CD4-positive, alpha-beta T cell treated with Interleukin-12 subunit alpha and Interleukin-12 subunit beta, for 1 hour (primary cell): Measurements from ENCODE around the gene COL27A1.
"Not testable (repeated sequence)": the region's sequence is repeated elsewhere in the genome, so short reads cannot be mapped to it uniquely, and the experiment has no call there.

Experiments used
- DNase-seq: peaks from one replicate; pipeline ENCODE4 v3.0.0-alpha.2; 2020

Gene COL27A1

DNA sequence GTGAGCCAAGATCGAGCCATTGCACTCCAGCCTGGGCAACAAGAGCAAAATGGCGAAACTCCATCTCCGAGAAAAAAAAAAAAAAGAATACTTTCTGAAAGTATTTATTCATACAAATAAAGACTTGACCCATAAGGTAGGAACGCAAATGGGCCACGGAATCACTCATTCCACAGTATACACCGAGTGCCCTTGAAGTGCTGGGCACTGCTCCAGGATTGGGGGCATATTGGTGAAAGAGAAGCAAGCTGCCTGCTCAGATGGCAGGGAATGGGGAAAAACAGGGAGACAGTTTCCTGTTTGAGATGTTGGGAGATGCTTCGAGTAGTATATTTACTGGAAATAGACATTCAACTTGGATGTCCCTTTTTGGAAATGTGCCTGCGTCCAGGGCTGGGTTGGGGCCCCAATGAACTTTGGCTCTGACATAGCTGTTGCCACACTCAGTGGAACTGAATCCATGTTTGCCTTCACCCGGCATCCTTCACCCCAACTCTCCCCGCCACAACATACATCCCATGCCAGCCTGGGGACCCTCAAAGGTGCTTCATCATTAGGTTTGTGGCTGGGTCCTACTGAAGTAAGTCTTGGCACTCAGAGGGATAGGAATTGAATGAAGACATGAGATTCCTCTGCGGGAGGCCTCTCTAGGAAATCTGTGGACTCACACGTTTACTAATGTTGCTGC lies 173.7 kb downstream of the COL27A1 start:
- not testable (repeated sequence) for DNase-seq

DNA sequence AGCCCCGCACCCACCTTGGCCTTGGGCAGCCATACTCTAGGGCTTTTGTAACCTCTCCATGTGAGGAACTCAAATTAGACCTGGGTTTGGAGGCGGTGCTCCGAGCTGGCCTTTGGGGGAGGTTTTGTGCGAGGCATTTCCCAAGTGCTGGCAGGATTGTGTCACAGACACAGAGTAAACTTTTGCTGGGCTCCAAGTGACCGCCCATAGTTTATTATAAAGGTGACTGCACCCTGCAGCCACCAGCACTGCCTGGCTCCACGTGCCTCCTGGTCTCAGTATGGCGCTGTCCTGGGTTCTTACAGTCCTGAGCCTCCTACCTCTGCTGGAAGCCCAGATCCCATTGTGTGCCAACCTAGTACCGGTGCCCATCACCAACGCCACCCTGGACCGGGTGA lies 174.3 kb downstream of the COL27A1 start, which contains the start of gene ORM2:
ORM2 (plus strand) TSS at position 245 of the 398 bp plus-strand sequence; CDS start at position 281, 36 bp downstream.
- not testable (repeated sequence) for DNase-seq

DNA sequence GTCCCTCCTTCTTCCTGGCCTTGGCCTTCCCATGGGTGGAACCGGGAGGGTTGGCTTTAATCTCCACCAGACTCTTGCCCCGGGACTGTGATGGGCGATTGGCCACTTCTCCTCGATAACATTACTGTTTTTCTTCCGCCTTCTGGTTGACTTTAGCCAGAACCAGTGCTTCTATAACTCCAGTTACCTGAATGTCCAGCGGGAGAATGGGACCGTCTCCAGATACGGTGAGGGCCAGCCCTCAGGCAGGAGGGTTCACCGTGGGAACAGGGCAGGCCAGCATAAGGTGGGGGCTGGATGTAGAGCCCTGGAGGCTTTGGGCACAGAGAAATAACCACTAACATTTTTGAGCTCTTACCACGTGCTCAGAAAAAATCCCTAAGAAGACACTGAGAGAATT lies 175.3 kb downstream of the COL27A1 start:
- no peak for DNase-seq

DNA sequence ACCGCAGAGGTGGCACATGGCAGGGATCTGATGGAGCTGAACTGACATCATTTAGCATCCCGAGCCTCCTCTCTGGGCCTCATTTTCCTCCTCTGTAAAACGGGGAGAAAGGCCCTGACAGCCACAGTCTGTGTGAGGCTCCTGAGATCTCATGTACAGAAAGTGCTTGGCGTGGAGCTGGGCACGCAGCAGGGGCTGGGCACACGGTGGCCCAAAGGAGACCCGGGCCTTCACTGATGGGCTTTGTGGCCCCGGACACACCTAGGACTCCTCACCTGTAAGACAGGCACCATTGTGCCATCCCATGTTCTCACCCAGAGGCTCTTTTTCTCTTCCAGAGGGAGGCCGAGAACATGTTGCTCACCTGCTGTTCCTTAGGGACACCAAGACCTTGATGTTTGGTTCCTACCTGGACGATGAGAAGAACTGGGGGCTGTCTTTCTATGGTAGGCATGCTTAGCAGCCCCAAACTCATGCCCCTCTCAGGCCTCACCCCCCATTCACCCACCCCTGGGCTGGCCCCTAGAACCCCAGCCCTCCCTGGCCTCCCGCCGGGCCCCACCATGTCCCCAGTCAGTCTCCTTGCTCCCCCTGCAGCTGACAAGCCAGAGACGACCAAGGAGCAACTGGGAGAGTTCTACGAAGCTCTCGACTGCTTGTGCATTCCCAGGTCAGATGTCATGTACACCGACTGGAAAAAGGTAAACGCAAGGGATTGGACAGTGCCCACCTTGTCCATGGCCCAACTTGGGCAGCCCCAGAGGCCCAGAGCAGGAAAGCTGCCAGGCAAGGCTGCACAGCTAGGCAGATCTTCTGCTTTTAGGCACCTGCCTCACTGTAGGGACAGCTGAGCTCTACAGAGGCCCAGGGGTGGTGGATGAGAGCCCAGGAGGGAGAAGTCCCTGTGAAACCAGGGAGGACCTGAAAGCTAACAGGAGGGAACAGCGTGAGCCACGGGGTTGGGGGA lies 176.2 kb downstream of the COL27A1 start:
- DNase-seq, result not testable (repeated sequence)

DNA sequence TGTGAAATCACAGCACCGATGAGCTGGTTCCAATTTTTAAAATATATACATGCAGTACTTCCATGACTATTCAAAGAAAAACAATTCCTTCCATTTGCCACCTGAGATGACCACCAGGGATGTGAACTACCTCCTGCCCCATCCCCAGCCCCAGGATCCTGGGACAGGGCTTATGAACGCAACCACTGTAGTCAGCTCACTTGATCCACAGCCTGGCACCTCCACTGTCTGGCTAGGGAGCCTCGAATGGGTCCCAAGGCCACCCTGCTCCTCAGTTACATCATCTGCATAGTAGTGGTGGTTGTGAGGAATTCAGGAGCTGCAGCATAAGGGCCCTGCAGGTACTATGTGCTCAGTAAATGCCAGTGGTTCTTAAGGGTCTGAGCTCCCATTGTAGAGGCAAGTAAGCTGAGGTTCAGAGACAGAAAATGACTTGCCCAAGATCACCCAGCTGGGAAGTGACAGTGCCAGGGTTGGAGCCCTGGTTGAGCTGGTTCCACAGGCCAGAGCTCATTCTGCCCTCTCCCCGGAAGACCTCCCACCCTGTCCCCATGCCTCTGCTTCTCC lies 177.2 kb downstream of the COL27A1 start:
- not testable (repeated sequence) for DNase-seq

DNA sequence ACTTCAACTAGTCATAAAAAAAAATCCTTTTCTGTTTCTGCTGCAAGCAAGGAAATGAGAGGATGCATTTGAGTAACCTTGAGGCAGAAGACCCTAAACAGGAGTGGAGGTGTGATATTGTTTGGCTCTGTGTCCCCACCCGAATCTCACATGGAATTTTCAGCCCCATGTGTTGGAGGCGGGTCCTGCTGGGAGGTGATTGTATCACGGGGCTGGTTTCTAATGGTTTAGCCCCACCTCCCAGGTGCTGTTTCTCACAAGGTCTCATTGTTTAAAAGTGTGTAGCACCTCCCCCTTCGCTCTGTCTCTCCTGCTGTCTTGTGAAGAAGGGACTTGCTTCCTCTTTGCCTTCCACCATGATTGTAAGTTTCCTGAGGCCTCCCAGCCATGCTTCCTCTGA lies 178.4 kb downstream of the COL27A1 start:
- DNase-seq, result not testable (repeated sequence)

DNA sequence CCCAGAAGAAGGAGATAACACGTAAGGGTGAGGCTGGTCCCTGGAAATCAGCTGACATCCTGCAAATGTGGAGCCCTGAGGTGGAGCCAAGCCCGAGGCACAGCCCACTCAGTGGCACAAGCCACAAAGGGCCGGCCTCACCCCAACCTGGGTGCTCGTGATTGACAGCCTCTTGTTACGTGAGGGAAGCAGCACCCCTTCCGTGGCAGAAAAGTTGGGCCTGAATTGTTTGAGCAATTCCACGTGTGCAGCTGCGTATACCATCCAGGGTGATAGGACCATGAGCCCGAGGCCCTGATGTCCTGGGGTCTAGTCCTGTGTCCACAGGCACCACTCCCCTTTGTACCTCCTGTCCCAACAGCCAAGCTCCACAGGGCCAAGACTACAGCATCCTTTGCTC lies 179.2 kb downstream of the COL27A1 start:
- no peak for DNase-seq

DNA sequence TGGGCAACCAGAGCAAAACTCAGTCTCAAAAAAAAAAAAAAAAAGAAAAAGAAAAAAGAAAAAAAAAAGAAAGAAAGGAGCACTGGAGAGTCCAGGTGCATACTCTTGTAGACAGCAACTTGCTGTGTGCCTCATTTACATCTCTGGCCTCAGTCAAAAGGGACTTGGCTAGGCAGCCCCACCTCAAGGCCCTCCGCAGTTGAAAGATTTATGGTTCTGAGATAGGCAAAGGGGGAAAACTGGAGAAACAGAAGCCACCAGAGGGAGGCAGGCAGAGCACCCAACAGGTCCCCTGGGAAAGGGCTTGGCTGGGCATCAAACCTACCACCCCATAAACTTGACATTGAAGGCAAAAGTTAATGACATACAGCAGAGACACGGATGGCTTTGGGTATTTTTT lies 180.4 kb downstream of the COL27A1 start:
- no peak for DNase-seq

DNA sequence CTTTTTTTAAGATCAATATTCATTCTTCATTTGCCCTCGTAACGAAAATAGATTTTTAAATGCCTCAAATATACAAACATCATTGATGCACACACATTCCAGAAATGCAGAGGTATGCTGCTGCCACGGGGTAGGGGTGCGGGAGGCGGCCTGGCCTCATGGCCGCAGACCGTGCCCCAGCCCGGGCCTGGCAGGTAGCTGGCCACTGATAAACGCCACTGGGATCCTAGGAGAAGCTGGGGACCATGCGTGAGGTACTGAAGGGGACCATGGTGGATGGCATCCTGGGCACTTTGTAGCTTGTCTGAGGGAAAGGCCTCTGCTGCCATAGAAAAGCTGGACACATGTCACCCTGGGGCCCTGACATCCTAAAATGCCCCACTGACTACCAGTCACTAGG lies 180.8 kb downstream of the COL27A1 start:
- DNase-seq, result no peak

DNA sequence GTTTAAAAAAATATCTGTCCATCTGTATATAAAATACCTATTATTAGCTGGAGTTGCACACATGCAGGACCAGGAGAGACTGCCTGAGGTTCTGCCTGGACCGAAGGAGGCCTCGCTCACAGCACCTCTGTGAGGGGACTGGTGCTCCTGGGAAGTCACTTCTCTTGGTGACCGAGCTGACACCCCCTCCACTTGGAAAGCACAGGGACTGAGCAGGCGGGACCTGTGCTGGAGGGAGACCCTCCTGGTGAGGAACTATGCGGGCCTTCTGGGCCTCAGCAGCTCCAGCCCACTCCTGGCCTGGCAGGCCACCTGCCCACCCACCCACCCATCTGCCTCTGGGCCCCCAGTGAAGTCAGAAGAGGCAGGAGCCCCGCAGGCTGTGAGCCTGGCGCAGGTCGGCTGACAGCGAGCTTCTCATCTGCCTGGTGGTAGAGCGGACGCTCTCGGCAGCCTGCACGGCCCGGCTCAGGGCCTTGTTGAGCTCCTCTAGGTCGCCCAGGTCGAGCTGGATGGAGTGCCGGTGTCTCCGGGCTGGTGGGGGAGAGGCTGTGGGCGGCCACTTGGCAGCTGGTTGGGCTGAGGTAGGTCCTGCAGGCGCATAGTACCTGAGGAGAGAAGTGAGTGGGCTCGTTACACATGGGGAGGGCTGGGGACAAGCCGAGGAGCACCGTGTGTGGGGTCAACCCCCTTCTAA lies 181.5 kb downstream of the COL27A1 start:
- no peak for DNase-seq

DNA sequence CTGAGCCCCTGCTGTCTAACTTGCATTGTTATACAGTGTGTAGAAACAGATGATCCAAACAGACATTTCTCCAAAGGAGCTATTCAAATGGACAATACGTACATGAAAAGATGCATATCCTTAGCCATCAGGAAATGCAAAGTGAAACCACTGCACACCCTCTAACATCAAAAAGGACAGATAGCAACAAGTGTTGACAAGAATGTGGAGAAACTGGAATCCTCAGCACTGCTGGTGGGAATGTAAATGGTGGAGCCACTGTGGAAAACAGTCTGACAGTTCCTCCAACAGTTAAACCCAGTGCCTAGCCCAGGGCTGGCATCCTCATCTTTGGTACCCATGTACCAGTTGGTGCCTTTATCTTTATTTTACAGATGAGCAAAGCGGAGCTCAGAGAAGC lies 182.8 kb downstream of the COL27A1 start:
- no peak for DNase-seq

DNA sequence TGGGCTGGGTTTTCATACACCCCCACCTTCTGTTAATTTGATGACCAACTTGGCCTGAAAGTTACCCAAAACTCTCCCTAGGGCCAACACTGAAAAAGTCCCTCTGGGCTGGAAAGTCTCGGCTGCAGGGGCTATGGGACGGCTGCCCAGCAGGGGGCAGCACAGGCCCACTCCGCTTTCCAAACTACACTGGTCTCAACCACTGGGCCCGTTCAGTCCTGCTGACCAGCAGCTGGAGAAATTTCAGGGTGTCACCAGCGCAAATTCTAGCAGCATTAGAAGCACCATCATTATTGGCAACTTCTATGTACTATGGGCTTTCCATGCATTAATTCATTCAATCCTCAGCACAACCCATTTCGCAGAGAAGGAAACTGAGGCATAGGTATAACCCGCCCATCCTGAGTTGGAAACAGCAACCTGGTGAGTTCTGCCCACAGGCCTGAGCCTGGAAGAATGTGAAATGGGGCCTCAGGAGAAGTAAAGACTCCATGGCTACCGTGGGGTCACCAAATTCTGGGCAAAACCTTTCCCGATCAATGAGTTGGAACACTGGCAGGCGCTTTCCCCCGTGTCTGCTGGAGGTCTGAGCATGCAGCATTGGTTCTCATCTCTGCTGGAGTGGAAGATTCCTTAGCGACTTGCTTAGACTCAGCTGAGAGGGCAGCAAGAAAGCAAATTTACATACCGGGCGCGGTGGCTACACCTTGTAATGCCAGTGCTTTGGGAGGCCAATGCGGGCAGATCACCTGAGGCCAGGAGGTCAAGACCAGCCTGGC lies 184.0 kb downstream of the COL27A1 start:
- peak; percentile 63 for DNase-seq

DNA sequence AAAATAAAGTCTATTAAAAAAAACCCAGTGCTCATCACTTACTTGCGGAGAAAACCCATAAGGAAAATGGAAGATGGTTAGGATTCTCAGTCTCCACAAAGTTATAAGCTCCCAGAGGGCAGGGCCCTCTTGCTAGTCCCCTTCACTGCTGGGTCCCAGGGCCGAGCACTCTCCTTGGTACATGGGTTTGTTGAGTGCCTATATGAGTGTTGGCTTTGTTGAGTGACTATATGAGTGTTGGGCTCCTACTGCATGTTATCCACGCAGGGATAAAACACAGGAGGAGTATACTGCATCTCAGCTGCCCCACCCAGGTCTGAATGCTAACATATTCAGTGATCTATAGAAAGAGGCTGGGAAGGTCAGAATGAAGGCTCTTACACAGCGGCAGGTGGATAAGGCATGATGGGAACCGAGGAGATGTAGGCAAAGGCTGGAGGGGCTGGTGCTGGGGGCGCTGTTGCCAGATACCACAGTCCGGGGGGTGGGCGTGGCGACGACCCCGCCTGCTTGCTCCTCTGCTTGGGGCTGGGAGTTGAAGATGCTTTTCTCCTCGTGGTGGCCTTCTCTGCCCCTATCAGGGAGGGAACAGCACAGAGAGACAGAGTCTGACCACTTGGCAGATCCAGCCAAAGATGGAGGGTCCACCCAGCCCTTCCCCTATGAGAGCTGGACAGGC lies 186.0 kb downstream of the COL27A1 start:
- no peak for DNase-seq

DNA sequence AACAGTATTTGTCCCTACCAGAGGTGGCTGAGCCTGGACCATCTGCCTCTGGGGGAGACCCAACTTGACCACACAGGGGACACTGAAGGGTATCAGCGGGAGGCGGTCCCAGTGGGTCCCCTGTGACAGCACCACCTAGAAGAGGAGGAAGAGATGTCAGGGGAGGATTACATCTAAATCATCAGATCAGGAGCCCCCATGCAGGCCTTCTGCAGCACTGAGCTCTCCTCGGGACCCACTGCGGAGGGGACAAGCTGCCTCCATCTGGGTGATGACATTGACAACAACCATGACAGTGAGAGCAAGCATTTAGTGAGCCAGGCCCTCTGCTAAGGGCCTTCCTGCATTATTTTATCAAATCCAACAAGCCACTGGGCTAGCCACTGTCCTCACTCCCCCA lies 186.7 kb downstream of the COL27A1 start:
- DNase-seq, result no peak

DNA sequence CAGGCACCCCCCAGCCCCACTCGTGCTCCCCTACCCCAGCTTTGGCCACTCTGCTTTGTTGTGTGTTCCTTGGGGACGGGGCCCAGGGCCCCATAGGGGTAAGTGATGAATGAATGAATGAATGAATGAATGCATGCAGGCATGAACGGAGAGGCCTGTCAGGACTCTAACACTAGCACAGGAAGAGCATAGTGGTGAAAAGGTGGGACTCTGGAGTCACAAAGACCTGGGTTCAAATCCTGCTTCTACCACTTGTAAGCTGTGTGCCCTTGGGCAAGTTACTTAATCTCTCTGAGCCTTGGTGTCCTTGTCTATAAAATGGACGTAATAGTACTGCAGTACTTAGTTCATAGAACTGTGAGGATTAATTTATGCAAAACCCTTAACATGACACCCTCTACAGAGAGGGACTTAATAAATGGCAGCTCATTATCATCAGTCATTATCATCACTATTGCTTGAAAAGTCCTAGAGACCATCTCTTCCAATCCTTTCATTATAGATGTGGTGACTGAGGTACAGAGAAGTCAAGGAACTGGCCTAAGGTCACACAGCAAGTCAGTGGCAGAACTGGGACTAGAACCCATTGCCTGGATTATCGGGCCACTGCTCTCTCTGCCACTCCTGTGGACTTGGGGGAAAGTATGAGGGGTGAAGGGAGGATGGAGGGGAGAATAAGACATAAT lies 187.6 kb downstream of the COL27A1 start:
- no peak for DNase-seq

DNA sequence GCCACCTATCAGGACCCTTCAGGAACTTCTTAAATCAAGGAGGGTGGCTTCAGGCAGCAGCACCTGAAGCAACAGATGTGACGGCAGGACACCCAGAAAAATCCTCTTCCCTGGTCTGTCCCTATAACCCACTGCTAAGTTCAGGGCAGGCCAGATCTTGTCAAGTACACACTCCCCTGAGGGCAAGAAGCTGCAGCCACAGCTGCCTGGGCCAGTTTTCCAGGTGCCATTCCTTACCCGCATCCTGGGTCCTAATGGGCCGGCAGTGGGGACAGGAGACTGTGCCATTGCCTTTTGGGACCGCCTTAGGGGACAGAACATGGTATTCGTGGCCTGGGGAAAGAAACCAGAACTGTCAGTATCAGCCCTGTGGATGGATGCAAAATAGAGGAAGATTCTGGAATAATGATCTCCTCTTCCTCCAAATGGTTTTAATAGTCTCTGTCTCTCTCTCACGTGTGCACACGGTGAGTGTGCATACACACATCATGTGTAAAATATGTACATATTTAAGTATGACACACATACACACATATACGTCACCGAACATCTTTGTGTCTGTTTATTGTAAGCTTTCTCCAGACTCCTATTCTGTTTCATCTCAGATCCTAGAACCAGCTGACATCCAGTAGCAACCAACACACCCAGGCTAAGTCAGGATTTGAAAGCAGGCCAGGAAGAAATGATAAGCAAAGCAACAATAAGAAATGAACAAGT lies 188.3 kb downstream of the COL27A1 start:
- DNase-seq, result no peak

DNA sequence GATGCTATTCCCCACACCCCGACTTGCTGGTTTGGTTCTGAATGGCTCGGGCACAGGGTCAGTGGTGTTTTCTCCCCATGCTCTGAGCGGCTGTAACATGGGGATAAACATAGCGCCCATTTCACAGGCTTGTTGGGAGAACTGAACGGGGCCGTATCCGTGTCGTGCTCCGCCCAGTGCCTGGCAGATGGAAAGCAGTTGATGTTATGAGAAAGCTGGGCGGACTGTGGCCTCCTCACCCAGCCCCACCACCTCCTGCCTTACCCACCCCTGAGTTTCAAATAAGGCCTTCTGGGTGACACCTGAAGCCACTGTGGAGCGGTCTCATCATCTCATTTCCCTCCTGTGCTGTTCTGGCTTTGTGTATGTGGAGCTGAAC lies 188.8 kb downstream of the COL27A1 start:
- no peak for DNase-seq

DNA sequence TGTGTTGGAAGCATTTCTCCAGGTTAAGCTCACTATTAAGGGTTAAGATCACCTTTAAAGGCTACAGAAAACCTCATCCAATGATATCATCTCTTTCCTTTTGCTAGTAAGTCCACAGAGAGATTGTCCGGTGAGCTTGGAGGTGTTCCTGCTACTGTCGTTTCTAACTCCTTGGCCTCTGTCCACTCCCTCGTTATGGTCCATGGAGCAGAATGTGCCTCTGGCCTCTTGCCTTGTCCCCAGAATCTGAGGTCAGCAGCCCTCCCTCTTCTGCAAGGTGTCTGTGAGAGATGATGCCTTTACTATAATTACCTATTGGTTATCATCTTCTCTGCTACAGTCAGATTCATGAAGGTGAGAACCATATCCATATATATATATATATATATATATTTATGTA lies 189.4 kb downstream of the COL27A1 start:
- DNase-seq, result no peak

DNA sequence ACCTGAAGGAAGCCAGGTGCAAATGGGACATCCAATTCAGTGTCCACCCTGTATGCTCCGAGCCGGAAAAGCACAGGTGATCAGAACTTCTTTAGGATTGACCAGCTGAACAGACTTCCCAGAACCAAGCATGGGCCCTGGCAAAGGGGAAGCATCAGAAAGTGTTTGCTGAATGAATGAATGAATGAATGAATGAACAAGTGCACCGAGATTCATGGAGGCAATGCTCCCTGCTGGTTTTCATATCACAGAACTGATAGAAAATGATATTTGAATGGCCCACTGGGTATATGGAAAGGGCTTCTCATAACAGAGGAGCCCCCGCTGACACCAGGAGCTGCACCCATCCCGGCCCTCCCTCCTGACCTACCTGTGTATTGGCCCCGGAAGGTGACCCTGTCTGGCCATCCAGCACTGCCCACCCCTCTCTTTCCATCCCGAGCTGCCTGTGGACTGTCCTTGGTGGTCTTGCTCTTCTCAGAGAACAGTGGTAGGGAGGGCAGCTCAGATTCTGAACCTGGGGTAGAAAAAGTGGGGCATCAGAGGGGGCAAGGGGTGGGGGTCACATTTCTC lies 190.2 kb downstream of the COL27A1 start:
- no peak for DNase-seq

DNA sequence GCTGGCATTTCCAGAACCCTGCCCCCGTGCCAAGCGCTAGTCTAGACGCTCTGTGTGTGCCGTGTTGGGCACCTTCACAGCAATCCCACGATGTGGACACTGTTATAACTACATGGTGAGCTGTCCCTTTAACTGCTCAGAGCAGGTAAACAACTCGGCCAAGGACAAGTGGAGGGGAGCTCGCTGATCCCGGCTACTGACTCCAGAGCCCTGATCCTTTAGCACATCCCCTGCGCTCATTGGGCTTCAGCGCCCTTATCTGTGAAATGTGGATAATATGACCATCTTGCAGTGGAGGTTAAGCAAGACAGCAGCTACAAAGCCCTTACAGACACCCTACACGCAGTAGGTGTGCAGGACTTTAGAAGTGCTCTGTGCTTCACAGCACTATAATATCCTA lies 190.8 kb downstream of the COL27A1 start:
- no peak for DNase-seq
